ENCODE measurements around the gene OBP2A. TPM values are rescaled to one million over a fixed set of nuclear protein-coding genes. Genes with fewer than 3 reads are reported as not detected.

OBP2A gene
- total and polyA plus RNA-seq, 2 donors (not counting 1 experiment from before 2014, with no cell fraction given), result not detected

GRCh38 chr9:135525241-135526088 is 20.5 kb upstream of the OBP2A start:
- Histone ChIP-seq H3K36me3 (replicated peaks in 1 of 2; ENCODE audit: control extremely low read depth in 1 of 2, control insufficient read depth in 1 of 2, extremely low read depth in 1 of 2, insufficient read depth in 2 of 2, low read length in 1 of 2) (no peaks in the 10 kb centered on the region), H3K9me3 (ENCODE audit: control extremely low read depth in 1 of 3, control insufficient read depth in 2 of 3, insufficient read depth in 1 of 3, low read length in 2 of 3) (peaks cover 0 to 8% (median 0%) of the 10 kb centered on the region in 3 donors), H3K79me2 (ENCODE audit: control insufficient read depth, insufficient read depth, low read length) (no peaks in the 10 kb centered on the region), H2AFZ (ENCODE audit: insufficient read depth, low read depth, low read length, poor library complexity, severe bottlenecking) (no peak overlapping the region), H3K27me3 (replicated peaks in 1 of 4; ENCODE audit: control extremely low read depth in 1 of 4, control insufficient read depth in 3 of 4, insufficient read depth in 4 of 4, low read length in 3 of 4) (no peaks in the 10 kb centered on the region), H3K4me1 (ENCODE audit: control insufficient read depth in 2 of 2, insufficient read depth in 2 of 2, low read length in 2 of 2) (no peaks in the 10 kb centered on the region), H3K27ac (ENCODE audit: low read length in 2 of 2) (no peak overlapping the region), H3K4me2 (replicated peaks; ENCODE audit: low read depth, low read length, poor library complexity, severe bottlenecking) (no peak overlapping the region), H3K9ac (ENCODE audit: low read length) (no peak overlapping the region), H4K20me1 (ENCODE audit: control insufficient read depth, insufficient read depth, low read length, poor library complexity, severe bottlenecking) (no peaks in the 10 kb centered on the region), H3K4me3 (ENCODE audit: control extremely low read depth in 1 of 5, extremely low read depth in 1 of 5, insufficient read depth in 1 of 5, low read depth in 2 of 5, low read length in 4 of 5) (no peak overlapping the region)
- intact Hi-C loops (cut with micrococcal nuclease), result no loop called here
- TF ChIP-seq EZH2 (IDR thresholded peaks at IDR 0.05; ENCODE audit: borderline replicate concordance, insufficient read depth, low read depth, low read length, poor library complexity, severe bottlenecking), result no peak
- no peak for TF ChIP-seq CTCF (IDR thresholded peaks at IDR 0.05)
- CTCF ChIA-PET, result no interaction called here
- POLR2A ChIA-PET, result interaction anchor here (0.5 kb wide), 1 partner anchor 1315 kb away, joined by 13 read pairs; no protein-coding TSS in a partner anchor
- Mint-ChIP-seq H3K27me3 (peaks cover 5% of the 10 kb centered on the region), H3K27ac (no peak overlapping the region), H3K4me3 (no peak overlapping the region), H3K4me1 (no peaks in the 10 kb centered on the region), H3K9me3 (ENCODE audit: insufficient read depth) (no peaks in the 10 kb centered on the region)
- DNase-seq, result no peak
- 86% methylated on average over 21 of the region's 31 CpGs for WGBS (ENCODE audit: insufficient coverage)
- no peak for ATAC-seq (ENCODE audit: low read depth)

- Mint-ChIP-seq H3K9me3 (ENCODE audit: insufficient read depth) (no peaks in the 10 kb centered on the region), H3K4me1 (no peaks in the 10 kb centered on the region), H3K27ac (no peak overlapping the region), H3K4me3 (no peak overlapping the region), H3K27me3 (peaks cover 7% of the 10 kb centered on the region)
- Histone ChIP-seq H3K4me1 (ENCODE audit: control insufficient read depth in 2 of 2, insufficient read depth in 2 of 2, low read length in 2 of 2) (no peaks in the 10 kb centered on the region), H3K36me3 (replicated peaks in 1 of 2; ENCODE audit: control extremely low read depth in 1 of 2, control insufficient read depth in 1 of 2, extremely low read depth in 1 of 2, insufficient read depth in 2 of 2, low read length in 1 of 2) (no peaks in the 10 kb centered on the region), H2AFZ (ENCODE audit: insufficient read depth, low read depth, low read length, poor library complexity, severe bottlenecking) (no peak overlapping the region), H4K20me1 (ENCODE audit: control insufficient read depth, insufficient read depth, low read length, poor library complexity, severe bottlenecking) (no peaks in the 10 kb centered on the region), H3K79me2 (ENCODE audit: control insufficient read depth, insufficient read depth, low read length) (no peaks in the 10 kb centered on the region), H3K9me3 (ENCODE audit: control extremely low read depth in 1 of 3, control insufficient read depth in 2 of 3, insufficient read depth in 1 of 3, low read length in 2 of 3) (peaks cover 0 to 8% (median 0%) of the 10 kb centered on the region in 3 donors), H3K27me3 (replicated peaks in 1 of 4; ENCODE audit: control extremely low read depth in 1 of 4, control insufficient read depth in 3 of 4, insufficient read depth in 4 of 4, low read length in 3 of 4) (peaks cover 0 to 3% (median 0%) of the 10 kb centered on the region in 4 experiments), H3K4me3 (ENCODE audit: control extremely low read depth in 1 of 5, extremely low read depth in 1 of 5, insufficient read depth in 1 of 5, low read depth in 2 of 5, low read length in 4 of 5) (no peak overlapping the region), H3K9ac (ENCODE audit: low read length) (no peak overlapping the region), H3K27ac (ENCODE audit: low read length in 2 of 2) (no peak overlapping the region), H3K4me2 (replicated peaks; ENCODE audit: low read depth, low read length, poor library complexity, severe bottlenecking) (no peak overlapping the region)
- no peak for DNase-seq
- ATAC-seq (ENCODE audit: low read depth), result no peak
- 83% methylated on average over 2 of the region's 11 CpGs for WGBS (ENCODE audit: insufficient coverage)
- CTCF ChIA-PET, result no interaction called here
- intact Hi-C loops (cut with micrococcal nuclease), result no loop called here
- POLR2A ChIA-PET, result interaction anchor here (0.5 kb wide), 1 partner anchor 1315 kb away, joined by 13 read pairs; no protein-coding TSS in a partner anchor
- TF ChIP-seq CTCF (IDR thresholded peaks at IDR 0.05) (no peak), EZH2 (IDR thresholded peaks at IDR 0.05; ENCODE audit: borderline replicate concordance, insufficient read depth, low read depth, low read length, poor library complexity, severe bottlenecking) (no peak)
These were observed 19.7 kb upstream of the OBP2A start for GRCh38 chr9:135526089-135526729.
